Left lung (tissue), 10 donors: ENCODE results near the gene TIE1. TPM values are rescaled to one million over a fixed set of nuclear protein-coding genes. Genes with fewer than 3 reads are reported as not detected.

Experiments used
- ATAC-seq: fragments of 200-7000 bp; cut with Tn5 transposase; one replicate; pipeline ENCODE4 v1.9.1; 2020; ENCODE audit warnings: moderate library complexity
- DNase-seq, 4 donors: peaks; one replicate each; pipeline ENCODE4 v3.0.0-alpha.2; 2013 to 2020
- H3K27ac ChIP-seq, 2 donors: fragments of 200-600 bp; sonication (generic) in 1 of 2; one replicate each; pipeline versions ENCODE4 v1.5.0 to v1.8.0; 2020 to 2021
- H3K27me3 ChIP-seq, 2 donors: fragments of 200-600 bp; sonication (generic) in 1 of 2; one replicate each; pipeline versions ENCODE4 v1.5.0 to v1.8.0; 2020 to 2021
- H3K36me3 ChIP-seq, 2 donors: fragments of 200-600 bp; sonication (generic) in 1 of 2; one replicate each; pipeline versions ENCODE4 v1.5.0 to v1.8.0; 2020 to 2021
- H3K4me1 ChIP-seq, 2 donors: fragments of 200-600 bp; one replicate each; pipeline ENCODE4 v1.8.0; 2021
- H3K4me3 ChIP-seq, 2 donors: fragments of 200-600 bp; sonication (generic) in 1 of 2; one replicate each; pipeline versions ENCODE4 v1.5.0 to v1.8.0; 2020 to 2021; ENCODE audit warnings: mild to moderate bottlenecking in 1 of 2
- H3K9me3 ChIP-seq, 2 donors: fragments of 200-600 bp; sonication (generic) in 1 of 2; one replicate each; pipeline versions ENCODE4 v1.5.0 to v1.8.0; 2020 to 2021
- intact Hi-C, 2 donors: fragments of 100-400 bp; cut with DNase I; formaldehyde crosslinking; loops; one replicate each; pipeline versions ENCODE4 v1.11.2 to v1.14.2; 2022
- polyA plus RNA-seq, 6 donors: library from polyadenylated mRNA; unstranded; fragments of 120-200 nt; gene quantifications; one replicate each; pipeline ENCODE4 v1.2.1, GENCODE V29; 2013; ENCODE audit not compliant: insufficient read length in 6 of 6
- total RNA-seq, 2 donors: library from RNA; stranded (reverse); fragmentation: NEBNext Ultra II Directional; extraction: Animal tissue kit (Norgen Biotek cat#: 25700); gene quantifications; one replicate each; pipeline ENCODE4 v1.2.1, GENCODE V29; 2021
- TF ChIP-seq, protein P1 (sequence below), 2 donors: fragments of 200-600 bp; sonication (generic) in 1 of 2; IDR thresholded peaks; one replicate each; pipeline versions ENCODE4 v1.5.0 to v1.8.0; 2021; ENCODE audit warnings: antibody characterized with exemption in 2 of 2
- donor health status: DM: no; HTN: yes; CAD: no.
- donor health status: DM: no; HTN: no; CAD: no.

TIE1 gene
- total and polyA plus RNA-seq, 8 donors: 38.5 to 110 (median 92.0) TPM

GRCh38 chr1:43348343-43348808, 47.6 kb downstream of the TIE1 start:
- intact Hi-C loops: no loop called here
- peak in 1 of 4 donors; percentile 46 for DNase-seq
- ATAC-seq: peak; percentile 20
- TF ChIP-seq, protein P1, sequence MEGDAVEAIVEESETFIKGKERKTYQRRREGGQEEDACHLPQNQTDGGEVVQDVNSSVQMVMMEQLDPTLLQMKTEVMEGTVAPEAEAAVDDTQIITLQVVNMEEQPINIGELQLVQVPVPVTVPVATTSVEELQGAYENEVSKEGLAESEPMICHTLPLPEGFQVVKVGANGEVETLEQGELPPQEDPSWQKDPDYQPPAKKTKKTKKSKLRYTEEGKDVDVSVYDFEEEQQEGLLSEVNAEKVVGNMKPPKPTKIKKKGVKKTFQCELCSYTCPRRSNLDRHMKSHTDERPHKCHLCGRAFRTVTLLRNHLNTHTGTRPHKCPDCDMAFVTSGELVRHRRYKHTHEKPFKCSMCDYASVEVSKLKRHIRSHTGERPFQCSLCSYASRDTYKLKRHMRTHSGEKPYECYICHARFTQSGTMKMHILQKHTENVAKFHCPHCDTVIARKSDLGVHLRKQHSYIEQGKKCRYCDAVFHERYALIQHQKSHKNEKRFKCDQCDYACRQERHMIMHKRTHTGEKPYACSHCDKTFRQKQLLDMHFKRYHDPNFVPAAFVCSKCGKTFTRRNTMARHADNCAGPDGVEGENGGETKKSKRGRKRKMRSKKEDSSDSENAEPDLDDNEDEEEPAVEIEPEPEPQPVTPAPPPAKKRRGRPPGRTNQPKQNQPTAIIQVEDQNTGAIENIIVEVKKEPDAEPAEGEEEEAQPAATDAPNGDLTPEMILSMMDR (IDR thresholded peaks at IDR 0.05): no peak
- Histone ChIP-seq H3K36me3 (no peaks in the 10 kb centered on the region), H3K27ac (peak overlapping the region; percentile 86 to 89), H3K27me3 (no peaks in the 10 kb centered on the region), H3K4me3 (peak overlapping the region; percentile 30 to 40), H3K9me3 (no peaks in the 10 kb centered on the region), H3K4me1 (peaks cover 5 to 6% of the 10 kb centered on the region in 2 donors)

- H3K36me3 ChIP-seq: no peaks in the 10 kb centered on the region
- peak overlapping the region; percentile 30 to 40 for H3K4me3 ChIP-seq
- peak overlapping the region; percentile 86 to 89 for H3K27ac ChIP-seq
- ATAC-seq: peak; percentile 97
- TF ChIP-seq, protein P1 (IDR thresholded peaks at IDR 0.05): no peak
- peak; percentile 44 to 94 (median 86) for DNase-seq
- H3K27me3 ChIP-seq: no peaks in the 10 kb centered on the region
- no peaks in the 10 kb centered on the region for H3K9me3 ChIP-seq
- peaks cover 5 to 6% of the 10 kb centered on the region in 2 donors for H3K4me1 ChIP-seq
- intact Hi-C loops: no loop called here
Measured at GRCh38 chr1:43348809-43349593, 48.2 kb downstream of the TIE1 start.

- intact Hi-C loops: no loop called here
Measured at GRCh38 chr1:43349594-43350306, 49.0 kb downstream of the TIE1 start.

DNA sequence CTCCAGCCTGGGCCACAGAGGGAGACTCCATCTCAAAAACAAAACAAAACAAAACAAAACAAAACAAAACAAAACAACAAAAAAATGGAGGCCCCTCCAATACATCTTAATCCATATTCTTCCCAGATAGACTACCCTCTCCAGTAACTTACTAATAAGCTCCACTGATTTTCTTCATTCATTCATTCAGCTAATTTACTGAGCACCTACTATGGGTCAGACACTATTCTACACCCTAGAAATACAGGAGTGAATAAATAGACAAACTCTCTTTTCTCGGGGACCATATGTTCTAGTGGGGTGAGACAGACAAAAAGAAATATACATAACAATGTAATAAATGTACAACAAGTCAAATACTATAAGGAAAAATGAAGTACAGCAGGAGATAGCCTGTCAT, 50.2 kb downstream of the TIE1 start:
- no peaks in the 10 kb centered on the region for H3K9me3 ChIP-seq
- no peak for DNase-seq
- TF ChIP-seq, protein P1 (IDR thresholded peaks at IDR 0.05): no peak
- no peak for ATAC-seq
- intact Hi-C loops: no loop called here
- H3K4me3 ChIP-seq: no peak overlapping the region
- no peak overlapping the region for H3K27ac ChIP-seq
- H3K27me3 ChIP-seq: no peaks in the 10 kb centered on the region
- no peaks in the 10 kb centered on the region for H3K36me3 ChIP-seq
- peaks cover 5 to 6% of the 10 kb centered on the region in 2 donors for H3K4me1 ChIP-seq

More at GRCh38 chr1:43349594-43350306, 49.0 kb downstream of the TIE1 start:
- Histone ChIP-seq H3K4me3 (peak overlapping the region; percentile 30 to 40), H3K9me3 (no peaks in the 10 kb centered on the region), H3K4me1 (peaks cover 5 to 6% of the 10 kb centered on the region in 2 donors), H3K36me3 (no peaks in the 10 kb centered on the region), H3K27me3 (no peaks in the 10 kb centered on the region), H3K27ac (peak overlapping the region; percentile 86 to 89)
- ATAC-seq (peak; percentile 5), DNase-seq (peak in 1 of 4 donors; percentile 35)
- TF ChIP-seq, protein P1 (IDR thresholded peaks at IDR 0.05): no peak
